NCI-H1436 treated with DMSO at 0.1 percent for 48 hours (cell line): ENCODE results near the gene DTD1.

ENCODE experiments used
- DNase-seq: peaks from one replicate; lab custom pipeline; 2025; lab: John Stamatoyannopoulos, UW

Gene DTD1

GRCh38 chr20:18793625-18794427 lies 206.0 kb downstream of the DTD1 start:
- peak; percentile 85 for DNase-seq

DNA sequence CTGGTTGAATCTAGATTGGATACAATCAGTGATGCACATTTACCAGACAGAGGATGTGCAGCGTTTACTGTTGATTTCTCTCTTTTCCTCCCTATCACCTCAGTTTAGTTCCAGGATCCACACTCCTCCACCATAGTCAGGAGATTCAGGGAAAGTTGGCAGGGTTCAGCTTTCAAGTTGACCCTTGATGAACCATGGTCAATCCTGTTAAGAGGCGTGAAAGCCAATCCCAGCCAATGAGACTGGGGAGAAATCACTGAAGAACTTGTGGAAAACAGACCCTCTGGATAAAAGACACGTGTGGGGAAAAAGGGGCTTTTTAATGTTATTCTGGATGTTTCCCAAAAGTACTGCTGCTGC lies 206.6 kb downstream of the DTD1 start:
- DNase-seq = no peak

- no peak for DNase-seq
These were observed 207.5 kb downstream of the DTD1 start for GRCh38 chr20:18795366-18795765.

DNA sequence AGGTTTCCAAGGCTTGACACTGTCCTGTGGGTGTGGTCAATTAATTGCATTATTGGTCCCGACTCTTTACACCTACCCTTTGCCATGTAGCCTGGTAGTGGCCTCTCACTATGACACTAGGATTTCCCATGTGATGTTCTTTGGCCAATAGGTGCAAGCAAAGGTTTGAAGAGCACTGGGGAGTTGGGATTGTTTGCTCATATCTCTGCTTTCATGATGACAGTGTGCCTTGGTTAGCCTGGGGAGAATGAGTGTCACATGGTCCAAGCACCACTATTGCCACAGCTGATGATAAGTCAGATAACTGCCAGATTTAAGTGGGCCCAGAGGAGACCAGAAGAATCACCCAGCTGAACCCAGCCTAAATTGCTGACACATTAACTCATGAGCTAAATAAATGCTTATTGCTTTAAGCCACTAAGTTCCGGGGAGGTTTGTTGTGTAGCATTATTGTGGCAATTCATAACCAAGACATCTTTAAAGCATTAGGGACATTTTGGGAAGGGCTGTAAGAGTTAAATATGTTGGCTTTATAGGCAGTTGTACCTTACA lies 208.5 kb downstream of the DTD1 start:
- DNase-seq = no peak

DNA sequence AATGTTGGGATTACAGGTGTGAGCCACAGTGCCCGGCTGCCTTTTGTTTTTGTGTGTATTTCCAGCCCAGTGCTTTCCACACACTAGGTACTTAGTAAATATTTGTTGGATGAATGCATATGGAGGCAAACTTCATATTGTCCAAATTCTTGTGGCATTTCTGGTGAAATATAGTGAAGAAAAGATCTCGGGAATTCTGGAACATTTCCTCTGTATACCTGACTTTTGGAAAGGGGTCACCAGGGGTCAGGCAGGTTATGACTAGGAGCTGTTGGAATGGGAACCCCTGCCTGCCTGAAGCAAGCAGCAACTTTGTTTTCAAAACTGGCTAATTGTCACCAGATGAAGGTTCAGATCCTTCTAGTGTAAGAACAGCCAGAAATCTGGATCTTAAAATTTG lies 213.7 kb downstream of the DTD1 start:
- DNase-seq = no peak

GRCh38 chr20:18802012-18802634 lies 214.3 kb downstream of the DTD1 start:
- DNase-seq = no peak

- no peak for DNase-seq
These were observed 218.0 kb downstream of the DTD1 start for GRCh38 chr20:18805881-18806280.

DNA sequence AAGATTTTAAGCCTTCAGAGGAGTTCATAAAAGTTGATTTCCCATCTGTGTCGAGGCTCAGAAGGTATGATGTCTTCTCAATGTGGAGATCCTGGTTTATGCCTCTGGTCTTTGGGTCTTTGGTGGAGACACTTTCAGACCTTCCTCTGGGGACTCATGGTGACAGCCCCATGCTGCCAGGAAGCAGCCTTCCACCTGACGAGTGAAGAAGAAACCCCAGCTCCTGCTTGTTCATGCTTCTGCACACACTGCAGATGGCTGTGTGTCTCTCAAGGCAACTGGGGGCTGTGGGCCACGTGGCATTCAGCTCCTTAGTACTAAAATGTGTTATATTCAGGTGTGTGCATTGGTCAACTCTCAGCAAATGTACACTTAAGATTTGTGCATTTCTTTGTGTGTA lies 220.9 kb downstream of the DTD1 start:
- no peak for DNase-seq

GRCh38 chr20:18811186-18811585 lies 223.3 kb downstream of the DTD1 start:
- DNase-seq = no peak

DNA sequence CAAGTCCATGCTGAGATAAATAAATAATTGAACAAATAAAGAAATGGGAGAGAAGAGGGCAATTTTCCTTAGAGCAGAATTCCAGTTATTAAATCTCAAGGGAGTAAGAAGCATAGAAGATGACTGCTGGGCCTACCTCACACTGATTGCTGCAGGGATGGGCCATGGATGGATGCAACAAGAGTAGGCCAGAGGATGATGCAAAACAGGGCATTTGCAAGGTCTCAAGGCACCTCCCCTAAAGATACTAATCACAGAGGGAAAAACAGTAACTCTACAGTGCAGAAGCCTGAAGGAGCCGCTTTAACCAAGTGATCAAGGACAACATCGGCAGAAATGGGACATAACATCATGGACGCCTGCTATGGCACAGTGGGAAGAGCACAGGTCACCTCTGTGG lies 224.1 kb downstream of the DTD1 start:
- DNase-seq = no peak

DNA sequence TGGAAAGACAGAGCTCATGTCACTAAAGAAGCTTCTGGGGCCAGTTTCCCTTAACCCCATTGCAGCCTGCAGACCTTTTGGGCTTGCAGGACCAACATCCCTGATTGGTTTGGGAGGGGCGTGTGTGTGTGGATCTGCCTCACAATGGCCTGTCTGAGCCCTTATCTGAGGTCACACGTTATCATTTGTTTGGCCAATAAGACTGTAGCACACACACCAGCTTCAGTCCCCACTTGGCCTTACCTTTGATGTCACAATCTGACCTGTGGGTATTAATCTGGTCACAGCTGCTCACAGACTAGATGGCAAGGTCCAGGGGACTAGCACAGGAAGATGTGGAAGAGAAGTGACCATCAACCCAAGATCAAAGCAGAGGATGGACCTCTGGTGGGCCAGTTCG lies 225.6 kb downstream of the DTD1 start, which contains the start of gene SCP2D1:
TSS of gene SCP2D1 (plus strand) at position 301 of the 400 bp plus-strand sequence. CDS start at position 334, 33 bp downstream.
- DNase-seq = no peak

- no peak for DNase-seq
These were observed 227.5 kb downstream of the DTD1 start for GRCh38 chr20:18815194-18815942.
